Activated naive CD4-positive, alpha-beta T cell treated with anti-CD3 and anti-CD28 coated beads, Interleukin-2, amount 50 U/mL, for 72 hours (primary cell): ENCODE results near the gene CALHM6. TPM values are rescaled to one million over a fixed set of nuclear protein-coding genes. Genes with fewer than 3 reads are reported as not detected.

Source experiments
- ATAC-seq, 2 donors: fragments of 150-1000 bp; cut with Tn5 transposase; 2 replicates each; pipeline ENCODE4 v1.10.0; 2021; ENCODE audit warnings: mild to moderate bottlenecking in 2 of 2, moderate library complexity in 2 of 2
- DNase-seq, 2 donors: peaks; one replicate each; pipeline ENCODE4 v3.0.0; 2021 to 2022; ENCODE audit warnings: low spot score in 2 of 2
- H3K27ac Mint-ChIP-seq, 2 donors: one replicate each; pipeline ENCODE4 v1.8.0; 2022; ENCODE audit warnings: mild to moderate bottlenecking in 2 of 2, mixed read lengths in 2 of 2
- H3K36me3 Mint-ChIP-seq, 2 donors: one replicate each; pipeline ENCODE4 v1.8.0; 2022; ENCODE audit warnings: mixed read lengths in 2 of 2
- H3K9me3 Mint-ChIP-seq, 2 donors: one replicate each; pipeline ENCODE4 v1.8.0; 2022; ENCODE audit warnings: mixed read lengths in 2 of 2
- total RNA-seq, 2 donors: library from RNA; stranded (reverse); gene quantifications; one replicate each; pipeline ENCODE4 v1.2.3, GENCODE V29; 2022

CALHM6 gene
- total RNA-seq, result 10 to 100 TPM in 1 of 2 donors, under 1 TPM in 1; 0.71 to 13.9 TPM

- DNase-seq, result no peak
- Mint-ChIP-seq H3K9me3 (no peaks in the 10 kb centered on the region), H3K36me3 (peaks cover 10 to 11% of the 10 kb centered on the region in 2 donors), H3K27ac (no peak within 1 kb of the TSS)
- ATAC-seq, result no peak
Measured at GRCh38 chr6:116461331-116461931, at the start of gene CALHM6. Gene CALHM6, plus strand, starts transcription at chr6:116461375. Its CDS starts 555 bp downstream, at chr6:116461930.

- H3K27ac Mint-ChIP-seq, result no peak overlapping the region
- no peaks in the 10 kb centered on the region for H3K9me3 Mint-ChIP-seq
- DNase-seq, result no peak
- no peaks in the 10 kb centered on the region for H3K36me3 Mint-ChIP-seq
- no peak for ATAC-seq
Measured at GRCh38 chr6:116412270-116412669, 48.9 kb upstream of the CALHM6 start.

DNA sequence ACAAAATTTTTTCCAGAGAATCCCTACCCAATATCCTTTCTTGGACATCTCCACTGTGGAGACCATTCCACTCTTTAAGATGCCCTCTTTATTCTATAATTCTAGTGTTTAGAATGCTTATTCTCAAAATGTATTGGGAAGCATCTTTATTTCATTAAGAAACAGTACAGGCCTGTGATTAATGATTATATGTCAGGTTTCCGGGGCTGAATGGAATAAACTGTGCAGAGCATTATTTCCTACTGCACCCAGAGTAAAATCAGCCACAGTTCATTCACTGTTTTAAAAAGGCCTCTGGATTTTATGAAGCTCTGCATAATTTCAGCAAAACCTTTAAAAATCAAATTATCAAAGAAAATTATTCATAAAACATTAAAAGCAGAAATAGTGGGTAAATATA, 47.8 kb upstream of the CALHM6 start:
- Mint-ChIP-seq H3K27ac (no peak overlapping the region), H3K9me3 (no peaks in the 10 kb centered on the region)
- ATAC-seq, result no peak

GRCh38 chr6:116417661-116418060, 43.5 kb upstream of the CALHM6 start:
- H3K36me3 Mint-ChIP-seq, result no peaks in the 10 kb centered on the region
- H3K9me3 Mint-ChIP-seq, result no peaks in the 10 kb centered on the region
- ATAC-seq, result no peak
- no peak for DNase-seq
- no peak overlapping the region for H3K27ac Mint-ChIP-seq

More for the DNA sequence above, 47.8 kb upstream of the CALHM6 start:
- no peak for DNase-seq
- no peaks in the 10 kb centered on the region for H3K36me3 Mint-ChIP-seq

GRCh38 chr6:116419069-116419786, 41.9 kb upstream of the CALHM6 start:
- Mint-ChIP-seq H3K27ac (no peak overlapping the region), H3K36me3 (no peaks in the 10 kb centered on the region), H3K9me3 (no peaks in the 10 kb centered on the region)
- ATAC-seq (peak in 1 of 2 donors; percentile 33), DNase-seq (no peak)

- DNase-seq, result no peak
- H3K9me3 Mint-ChIP-seq, result no peaks in the 10 kb centered on the region
- ATAC-seq, result no peak
- H3K36me3 Mint-ChIP-seq, result no peaks in the 10 kb centered on the region
- no peak overlapping the region for H3K27ac Mint-ChIP-seq
Measured at GRCh38 chr6:116420341-116420740, 40.8 kb upstream of the CALHM6 start.

- Mint-ChIP-seq H3K9me3 (no peaks in the 10 kb centered on the region), H3K27ac (no peak overlapping the region), H3K36me3 (no peaks in the 10 kb centered on the region)
- ATAC-seq (no peak), DNase-seq (no peak)
Measured at GRCh38 chr6:116422238-116422637, 38.9 kb upstream of the CALHM6 start.

GRCh38 chr6:116424001-116424400, 37.2 kb upstream of the CALHM6 start:
- no peaks in the 10 kb centered on the region for H3K9me3 Mint-ChIP-seq
- H3K27ac Mint-ChIP-seq, result no peak overlapping the region
- ATAC-seq (no peak), DNase-seq (no peak)
- no peaks in the 10 kb centered on the region for H3K36me3 Mint-ChIP-seq

DNA sequence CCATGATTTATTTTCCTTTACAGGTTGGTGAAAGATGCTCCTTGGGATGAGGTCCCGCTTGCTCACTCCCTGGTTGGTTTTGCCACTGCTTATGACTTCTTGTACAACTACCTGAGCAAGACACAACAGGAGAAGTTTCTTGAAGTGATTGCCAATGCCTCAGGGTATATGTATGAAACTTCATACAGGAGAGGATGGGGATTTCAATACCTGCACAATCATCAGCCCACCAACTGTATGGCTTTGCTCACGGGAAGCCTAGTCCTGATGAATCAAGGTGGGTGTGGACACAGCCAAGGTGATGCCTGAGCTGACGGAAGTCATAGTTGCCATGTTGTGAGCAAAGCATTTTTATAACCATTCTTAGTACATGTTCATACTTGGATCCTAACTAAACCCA, 34.6 kb upstream of the CALHM6 start:
- ATAC-seq, result no peak
- no peaks in the 10 kb centered on the region for H3K9me3 Mint-ChIP-seq
- no peak for DNase-seq
- H3K27ac Mint-ChIP-seq, result no peak overlapping the region
- no peaks in the 10 kb centered on the region for H3K36me3 Mint-ChIP-seq

DNA sequence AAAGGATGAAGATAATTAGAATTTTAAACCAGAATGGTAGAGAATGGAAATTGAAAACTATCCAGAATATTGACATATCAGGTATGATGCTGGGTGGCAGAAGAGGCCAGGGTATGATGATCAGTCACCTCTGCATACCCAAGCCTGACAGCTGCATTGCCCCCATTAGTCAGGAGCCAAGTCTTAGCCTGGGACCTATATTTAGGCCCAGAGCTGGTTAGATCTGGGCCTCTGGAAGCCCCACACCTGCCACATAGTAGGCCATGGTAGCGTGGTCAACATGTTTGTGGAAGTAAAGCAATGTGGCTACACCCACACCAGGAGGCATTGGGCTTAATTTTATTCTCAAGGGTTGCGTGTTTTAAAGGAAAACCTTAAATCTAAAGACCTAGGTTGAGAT, 32.1 kb upstream of the CALHM6 start:
- no peaks in the 10 kb centered on the region for H3K9me3 Mint-ChIP-seq
- no peak for DNase-seq
- H3K36me3 Mint-ChIP-seq, result no peaks in the 10 kb centered on the region
- ATAC-seq, result no peak
- no peak overlapping the region for H3K27ac Mint-ChIP-seq

DNA sequence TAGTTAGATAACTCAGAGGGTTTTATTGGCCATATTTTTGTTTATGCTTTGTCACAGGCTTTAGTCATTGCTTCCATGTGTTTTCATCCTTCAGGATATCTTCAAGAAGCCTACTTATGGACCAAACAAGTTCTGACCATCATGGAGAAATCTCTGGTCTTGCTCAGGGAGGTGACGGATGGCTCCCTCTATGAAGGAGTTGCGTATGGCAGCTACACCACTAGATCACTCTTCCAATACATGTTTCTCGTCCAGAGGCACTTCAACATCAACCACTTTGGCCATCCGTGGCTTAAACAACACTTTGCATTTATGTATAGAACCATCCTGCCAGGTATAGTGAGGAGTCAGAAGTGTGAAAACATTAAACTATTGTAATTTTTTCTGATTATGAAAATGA, 30.3 kb upstream of the CALHM6 start:
- ATAC-seq, result no peak
- no peaks in the 10 kb centered on the region for H3K36me3 Mint-ChIP-seq

DNA sequence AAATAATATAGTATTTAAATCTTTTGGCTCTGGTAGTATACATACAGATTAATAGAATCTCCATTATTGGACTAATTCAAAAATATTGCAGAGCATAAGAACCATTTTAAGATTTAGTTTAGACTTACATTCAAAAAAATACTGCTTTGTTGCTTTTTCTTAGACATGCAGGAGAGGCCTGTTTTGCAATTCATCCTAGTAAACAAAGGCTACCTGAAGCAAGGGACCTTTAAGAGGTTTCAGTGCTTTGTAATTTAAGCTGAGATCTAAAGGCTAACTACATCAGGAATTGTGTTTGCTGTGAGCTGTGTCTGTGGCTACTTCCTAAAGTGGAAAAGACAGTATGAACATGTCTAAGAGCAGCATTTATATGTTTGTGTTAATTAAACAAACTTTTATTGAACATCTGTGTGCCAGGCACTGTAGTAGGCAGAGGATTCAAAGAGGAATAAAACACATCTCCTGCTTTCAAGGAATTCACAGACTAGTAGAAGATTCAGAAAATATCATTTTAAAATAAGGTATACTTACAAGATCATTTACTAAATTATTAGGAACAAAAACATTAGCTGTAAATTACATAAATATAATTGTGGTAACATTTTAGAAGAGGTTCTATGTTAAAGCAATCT, 29.1 kb upstream of the CALHM6 start:
- H3K27ac Mint-ChIP-seq, result no peak overlapping the region
- DNase-seq, result no peak
- no peaks in the 10 kb centered on the region for H3K36me3 Mint-ChIP-seq
- ATAC-seq, result no peak
- no peaks in the 10 kb centered on the region for H3K9me3 Mint-ChIP-seq

More for the DNA sequence above, 30.3 kb upstream of the CALHM6 start:
- Mint-ChIP-seq H3K27ac (no peak overlapping the region), H3K9me3 (no peaks in the 10 kb centered on the region)
- DNase-seq, result no peak

GRCh38 chr6:116433206-116433712, 27.9 kb upstream of the CALHM6 start:
- no peak overlapping the region for H3K27ac Mint-ChIP-seq
- DNase-seq (no peak), ATAC-seq (no peak)
- no peaks in the 10 kb centered on the region for H3K36me3 Mint-ChIP-seq
- H3K9me3 Mint-ChIP-seq, result no peaks in the 10 kb centered on the region

DNA sequence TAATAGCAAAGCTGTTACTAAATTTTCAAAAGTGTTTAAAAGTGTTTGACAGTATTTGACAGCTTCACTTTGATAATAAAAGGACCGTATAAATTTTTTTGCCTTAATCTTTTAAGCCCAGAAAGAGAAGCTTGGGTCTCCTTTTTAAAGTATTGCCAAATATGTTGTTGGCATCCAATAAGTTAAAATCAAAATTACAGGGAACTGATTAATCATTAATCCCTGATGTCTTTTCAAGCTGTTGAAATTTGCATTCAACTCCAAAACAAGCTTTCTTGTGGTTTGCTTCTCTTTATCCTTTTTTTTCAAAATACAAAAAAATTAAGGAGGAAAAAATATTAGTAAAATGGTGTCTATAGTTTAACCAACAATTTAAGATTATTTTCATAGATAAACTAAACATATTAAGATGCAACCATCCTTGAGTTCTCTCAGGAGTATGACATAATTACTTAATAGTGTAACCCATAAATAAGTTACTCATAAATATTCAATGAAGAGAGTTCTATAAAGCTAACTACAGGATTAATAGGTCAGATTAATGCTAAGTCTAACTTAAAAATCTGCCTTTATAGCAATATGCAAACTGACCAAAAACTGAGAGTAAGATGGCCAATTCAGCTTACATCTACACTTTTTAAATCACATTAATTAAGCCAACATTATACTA, 27.0 kb upstream of the CALHM6 start:
- Mint-ChIP-seq H3K27ac (no peak overlapping the region), H3K36me3 (no peaks in the 10 kb centered on the region), H3K9me3 (no peaks in the 10 kb centered on the region)
- no peak for DNase-seq
- no peak for ATAC-seq

DNA sequence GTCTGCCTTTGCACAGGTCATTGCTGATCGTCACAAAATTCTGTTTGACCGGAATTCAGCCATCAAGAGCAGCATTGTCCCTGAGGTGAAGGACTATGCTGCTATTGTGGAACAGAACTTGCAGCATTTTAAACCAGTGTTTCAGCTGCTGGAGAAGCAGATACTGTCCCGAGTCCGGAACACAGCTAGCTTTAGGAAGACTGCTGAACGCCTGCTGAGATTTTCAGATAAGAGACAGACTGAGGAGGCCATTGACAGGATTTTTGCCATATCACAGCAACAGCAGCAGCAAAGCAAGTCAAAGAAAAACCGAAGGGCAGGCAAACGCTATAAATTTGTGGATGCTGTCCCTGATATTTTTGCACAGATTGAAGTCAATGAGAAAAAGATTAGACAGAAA, 24.6 kb upstream of the CALHM6 start:
- Mint-ChIP-seq H3K27ac (no peak overlapping the region), H3K9me3 (no peaks in the 10 kb centered on the region), H3K36me3 (no peaks in the 10 kb centered on the region)
- ATAC-seq (no peak), DNase-seq (no peak)

DNA sequence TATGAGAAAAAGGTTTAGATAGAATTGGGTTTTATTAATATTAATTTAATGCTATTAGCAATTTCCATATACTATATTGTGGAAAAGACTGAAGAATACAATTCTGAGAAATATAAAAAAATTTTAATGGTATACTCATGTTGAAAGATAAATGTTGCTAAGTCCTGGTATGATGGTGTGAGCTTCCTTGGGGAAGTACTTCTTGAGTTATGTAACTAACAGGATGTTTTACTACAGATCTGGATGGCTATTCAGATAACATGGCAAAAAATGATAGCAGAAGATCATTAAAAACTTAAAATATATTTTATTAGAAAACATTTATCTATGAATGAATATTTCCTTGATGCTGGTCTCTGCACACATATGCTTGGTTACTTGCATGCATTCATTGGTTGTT, 23.5 kb upstream of the CALHM6 start:
- ATAC-seq (no peak), DNase-seq (no peak)
- no peak overlapping the region for H3K27ac Mint-ChIP-seq
- H3K36me3 Mint-ChIP-seq, result no peaks in the 10 kb centered on the region
- H3K9me3 Mint-ChIP-seq, result no peaks in the 10 kb centered on the region
